ENCODE data around the gene FOSL2.

Gene FOSL2

GRCh38 chr2:28408764-28409599 is 16.3 kb downstream of the FOSL2 start:
- no peak for DNase-seq (ENCODE audit: low spot score)
- no peak for TF ChIP-seq CTCF (IDR thresholded peaks at IDR 0.05; ENCODE audit: borderline replicate concordance, control extremely low read depth, extremely low read depth, insufficient read depth, missing control alignments)
- in situ Hi-C loops (cut with MboI; ENCODE audit: low sequenced_read_pairs, unreplicated experiment): no loop called here

GRCh38 chr2:28411166-28411755 is 18.6 kb downstream of the FOSL2 start:
- in situ Hi-C loops (cut with MboI; ENCODE audit: low sequenced_read_pairs, unreplicated experiment): no loop called here

GRCh38 chr2:28411956-28412609 is 19.4 kb downstream of the FOSL2 start:
- TF ChIP-seq CTCF (IDR thresholded peaks at IDR 0.05; ENCODE audit: borderline replicate concordance, control extremely low read depth, extremely low read depth, insufficient read depth, missing control alignments): no peak
- in situ Hi-C loops (cut with MboI; ENCODE audit: low sequenced_read_pairs, unreplicated experiment): no loop called here
- no peak for DNase-seq (ENCODE audit: low spot score)

More at GRCh38 chr2:28411166-28411755, 18.6 kb downstream of the FOSL2 start:
- DNase-seq (ENCODE audit: low spot score): no peak
- TF ChIP-seq CTCF (IDR thresholded peaks at IDR 0.05; ENCODE audit: borderline replicate concordance, control extremely low read depth, extremely low read depth, insufficient read depth, missing control alignments): no peak

- TF ChIP-seq CTCF (IDR thresholded peaks at IDR 0.05; ENCODE audit: borderline replicate concordance, control extremely low read depth, extremely low read depth, insufficient read depth, missing control alignments): no peak
- in situ Hi-C loops (cut with MboI; ENCODE audit: low sequenced_read_pairs, unreplicated experiment): no loop called here
Measured at GRCh38 chr2:28412625-28413151, 20.0 kb downstream of the FOSL2 start.

GRCh38 chr2:28413152-28413898 is 20.7 kb downstream of the FOSL2 start:
- in situ Hi-C loops (cut with MboI; ENCODE audit: low sequenced_read_pairs, unreplicated experiment): no loop called here
- TF ChIP-seq CTCF (IDR thresholded peaks at IDR 0.05; ENCODE audit: borderline replicate concordance, control extremely low read depth, extremely low read depth, insufficient read depth, missing control alignments): no peak
- DNase-seq (ENCODE audit: low spot score): no peak

More at GRCh38 chr2:28412625-28413151, 20.0 kb downstream of the FOSL2 start:
- no peak for DNase-seq (ENCODE audit: low spot score)

- in situ Hi-C loops (cut with MboI; ENCODE audit: low sequenced_read_pairs, unreplicated experiment): no loop called here
- no peak for DNase-seq (ENCODE audit: low spot score)
Measured at GRCh38 chr2:28413899-28414295, 21.2 kb downstream of the FOSL2 start.

More at GRCh38 chr2:28413899-28414295, 21.2 kb downstream of the FOSL2 start:
- no peak for TF ChIP-seq CTCF (IDR thresholded peaks at IDR 0.05; ENCODE audit: borderline replicate concordance, control extremely low read depth, extremely low read depth, insufficient read depth, missing control alignments)

Measured in GM13976 (cell line).